Spleen (tissue), 11 donors: ENCODE measurements around the gene PUSL1. TPM values are rescaled to one million over a fixed set of nuclear protein-coding genes. Genes with fewer than 3 reads are reported as not detected.

Experiments
- DNase-seq: peaks from one replicate; pipeline ENCODE4 v3.0.0-alpha.2; 2020
- H3K27ac ChIP-seq, 8 donors: fragments of 200-600 bp; sonication (generic) in 7 of 8; 1 replicate in 4 of 8; 2 replicates in 4 of 8; pipeline versions ENCODE4 v1.5.0 to v1.8.0; 2016 to 2021; ENCODE audit warnings: inconsistent platforms in 4 of 8, mild to moderate bottlenecking in 4 of 8, moderate library complexity in 1 of 8
- H3K27me3 ChIP-seq, 7 donors: fragments of 200-600 bp; sonication (generic) in 6 of 7; replicated peaks in 1 of 7; 1 replicate in 4 of 7; 2 replicates in 3 of 7; pipeline versions ENCODE4 v1.5.0 to v1.8.0; 2016 to 2021; ENCODE audit warnings: inconsistent platforms in 3 of 7, mild to moderate bottlenecking in 1 of 7
- H3K36me3 ChIP-seq, 6 donors: fragments of 200-600 bp; sonication (generic) in 5 of 6; 1 replicate in 4 of 6; 2 replicates in 2 of 6; pipeline versions ENCODE4 v1.5.0 to v1.8.0; 2016 to 2021; ENCODE audit warnings: inconsistent platforms in 2 of 6
- H3K4me1 ChIP-seq, 6 donors: fragments of 200-600 bp; sonication (generic) in 5 of 6; 1 replicate in 3 of 6; 2 replicates in 3 of 6; pipeline versions ENCODE4 v1.5.0 to v1.8.0; 2016 to 2021; ENCODE audit warnings: inconsistent platforms in 3 of 6
- H3K4me3 ChIP-seq, 8 donors: fragments of 200-600 bp; sonication (generic) in 7 of 8; 1 replicate in 4 of 8; 2 replicates in 4 of 8; pipeline versions ENCODE4 v1.5.0 to v1.8.0; 2016 to 2021; ENCODE audit warnings: inconsistent platforms in 4 of 8, mild to moderate bottlenecking in 4 of 8, moderate library complexity in 2 of 8
- H3K9me3 ChIP-seq, 8 donors: fragments of 200-600 bp; sonication (generic) in 7 of 8; 1 replicate in 4 of 8; 2 replicates in 4 of 8; pipeline versions ENCODE4 v1.5.0 to v1.8.0; 2016 to 2021; ENCODE audit warnings: inconsistent platforms in 4 of 8
- CTCF ChIP-seq, 11 experiments: fragments of 200-600 bp in 7 of 11; fragments of 450-650 bp in 4 of 11; sonication (generic) in 4 of 11; IDR thresholded peaks in 8 of 11; conservative IDR thresholded peaks in 3 of 11; 1 replicate in 7 of 11; 2 replicates in 4 of 11; pipeline versions ENCODE4 v1.4.0 to v1.8.0; 2016 to 2021; ENCODE audit warnings: antibody characterized with exemption in 11 of 11, inconsistent platforms in 4 of 11, mild to moderate bottlenecking in 1 of 11
- POLR2A ChIP-seq, 3 donors: fragments of 450-650 bp; IDR thresholded peaks; one replicate each; pipeline ENCODE4 v1.5.1; 2017; ENCODE audit warnings: antibody characterized with exemption in 3 of 3, mild to moderate bottlenecking in 1 of 3
- POLR2AphosphoS5 ChIP-seq, 3 donors: sonication (generic); formaldehyde crosslinking; IDR thresholded peaks; one replicate each; pipeline ENCODE4 v1.5.1; 2017; ENCODE audit warnings: antibody characterized with exemption in 3 of 3
- WGBS, 5 donors: extraction: QIAGEN DNeasy Blood & Tissue Kit in 3 of 5; methylation state at CpG; one replicate each; pipeline versions ENCODE4 v1.1.5 to v1.1.7; 2013 to 2018; 5-methylcytosine and 5-hydroxymethylcytosine counted together
- intact Hi-C: fragments of 100-400 bp; cut with DNase I; formaldehyde crosslinking; loops from one replicate; pipeline ENCODE4 v1.15.0; 2023; ENCODE audit warnings: low total_unique reads
- polyA plus RNA-seq, 3 donors: library from polyadenylated mRNA; stranded (reverse); fragments of 200-250 nt; gene quantifications; one replicate each; pipeline ENCODE4 v1.2.1, GENCODE V29; 2013
- total RNA-seq, 7 donors: library from RNA; depleted of rRNA in 3 of 7; stranded (reverse); fragments of >200 nt in 3 of 7; fragmentation: NEBNext Ultra II Directional in 4 of 7; extraction: Animal tissue kit (Norgen Biotek cat#: 25700) in 4 of 7; gene quantifications; one replicate each; pipeline versions ENCODE4 v1.1.0 to v1.2.1, GENCODE V29; 2016 to 2021
- donor health status: healthy with polysubstance abuse.
- donor health status: DM: no; HTN: no; CAD: no; lungs with moderate emphysema.
- donor health status: DM: no; HTN: no; CAD: no.
- donor health status: Bipolar disorder and iron deficiency.
- donor health status: healthy.
- donor health status: DM: no; HTN: no; CAD: no.
- donor health status: DM: yes; HTN: yes; CAD: no.

The PUSL1 gene
- total and polyA plus RNA-seq, 10 donors, result 9.8 to 22.9 (median 12.8) TPM

- H3K27ac ChIP-seq, result peak overlapping the region in 1 of 8 donors; percentile 99
Measured at GRCh38 chr1:1303736-1304135, 4.7 kb upstream of the PUSL1 start.

GRCh38 chr1:1304331-1305299, 3.8 kb upstream of the PUSL1 start:
- H3K9me3 ChIP-seq, result no peaks in the 10 kb centered on the region
- DNase-seq, result no peak
- 35 to 56% (median 45%) methylated on average over 6 to 29 of the region's 29 CpGs for WGBS, 5 donors
- H3K4me1 ChIP-seq, result peaks cover 36 to 59% (median 46%) of the 10 kb centered on the region in 6 donors
- H3K4me3 ChIP-seq, result peak overlapping the region in 6 of 8 donors; percentile 5 to 97 (median 86)
- no peaks in the 10 kb centered on the region for H3K27me3 ChIP-seq
- peak overlapping the region; percentile 58 to 99 (median 71) for H3K27ac ChIP-seq
- TF ChIP-seq POLR2A (IDR thresholded peaks at IDR 0.05), result no peak
- TF ChIP-seq POLR2AphosphoS5 (IDR thresholded peaks at IDR 0.05), result peak in 2 of 3 donors; percentile 17 to 31
- intact Hi-C loops, result no loop called here
- H3K36me3 ChIP-seq, result peaks cover 0 to 2% (median 0%) of the 10 kb centered on the region in 6 donors

More at GRCh38 chr1:1303736-1304135, 4.7 kb upstream of the PUSL1 start:
- TF ChIP-seq POLR2AphosphoS5 (IDR thresholded peaks at IDR 0.05), result no peak
- TF ChIP-seq CTCF (IDR thresholded peaks at IDR 0.05 in 8 of 11, conservative IDR thresholded peaks at IDR 0.05 in 3 of 11), result no peak
- TF ChIP-seq POLR2A (IDR thresholded peaks at IDR 0.05), result no peak
- DNase-seq, result no peak
- Histone ChIP-seq H3K4me3 (no peak overlapping the region), H3K27me3 (no peaks in the 10 kb centered on the region), H3K4me1 (peaks cover 31 to 54% (median 37%) of the 10 kb centered on the region in 6 donors), H3K9me3 (no peaks in the 10 kb centered on the region), H3K36me3 (peaks cover 0 to 8% (median 0%) of the 10 kb centered on the region in 6 donors)
- intact Hi-C loops, result no loop called here
- 75 to 90% (median 85%) methylated on average over 10 to 13 of the region's 13 CpGs for WGBS, 5 donors

- intact Hi-C loops, result no loop called here
- DNase-seq, result peak; percentile 90
- Histone ChIP-seq H3K4me3 (peak overlapping the region in 7 of 8 donors; percentile 5 to 97 (median 84)), H3K27ac (peak overlapping the region; percentile 58 to 99 (median 71)), H3K36me3 (peaks cover 0 to 9% (median 0%) of the 10 kb centered on the region in 6 donors), H3K9me3 (no peaks in the 10 kb centered on the region), H3K27me3 (no peaks in the 10 kb centered on the region), H3K4me1 (peaks cover 40 to 67% (median 54%) of the 10 kb centered on the region in 6 donors)
- WGBS, 5 donors, result 10 to 19% (median 14%) methylated on average over 15 to 25 of the region's 25 CpGs
- TF ChIP-seq POLR2A (IDR thresholded peaks at IDR 0.05) (no peak), CTCF (IDR thresholded peaks at IDR 0.05 in 8 of 11, conservative IDR thresholded peaks at IDR 0.05 in 3 of 11) (peak in 3 of 11 experiments; percentile 2 to 32 (median 9)), POLR2AphosphoS5 (IDR thresholded peaks at IDR 0.05) (peak in 2 of 3 donors; percentile 65 to 68)
Measured at GRCh38 chr1:1305300-1306069, 2.9 kb upstream of the PUSL1 start.

GRCh38 chr1:1306070-1306660, 2.2 kb upstream of the PUSL1 start:
- Histone ChIP-seq H3K27ac (peak overlapping the region in 6 of 8 donors; percentile 64 to 99 (median 79)), H3K4me1 (peaks cover 40 to 74% (median 54%) of the 10 kb centered on the region in 6 donors), H3K4me3 (peak overlapping the region in 7 of 8 donors; percentile 82 to 97 (median 87)), H3K9me3 (no peaks in the 10 kb centered on the region), H3K27me3 (no peaks in the 10 kb centered on the region), H3K36me3 (peaks cover 0 to 16% (median 5%) of the 10 kb centered on the region in 6 donors)
- intact Hi-C loops, result no loop called here
- TF ChIP-seq POLR2A (IDR thresholded peaks at IDR 0.05), result no peak
- no peak for TF ChIP-seq POLR2AphosphoS5 (IDR thresholded peaks at IDR 0.05)
- peak in 1 of 11 experiments; percentile 10 for TF ChIP-seq CTCF (IDR thresholded peaks at IDR 0.05 in 8 of 11, conservative IDR thresholded peaks at IDR 0.05 in 3 of 11)
- no peak for DNase-seq
- WGBS, 5 donors, result 15 to 48% (median 37%) methylated on average over 7 to 11 of the region's 11 CpGs
